GM18517 (cell line): ENCODE results near the gene ZDHHC13.

Experiments
- ATAC-seq: cut with Tn5 transposase; IDR thresholded peaks from one replicate; pipeline ENCODE4 v1.9.1; 2021; ENCODE audit warnings: mild to moderate bottlenecking, moderate library complexity; ENCODE audit not compliant: unreplicated experiment

The ZDHHC13 gene

GRCh38 chr11:19164881-19165280 lies 47.9 kb downstream of the ZDHHC13 start:
- no peak for ATAC-seq

- ATAC-seq = no peak
Measured at GRCh38 chr11:19168090-19168489, 51.1 kb downstream of the ZDHHC13 start.

GRCh38 chr11:19173004-19173689 lies 56.2 kb downstream of the ZDHHC13 start:
- no peak for ATAC-seq

GRCh38 chr11:19173964-19174638 lies 57.1 kb downstream of the ZDHHC13 start:
- no peak for ATAC-seq

- no peak for ATAC-seq
Measured at GRCh38 chr11:19176629-19177186, 59.7 kb downstream of the ZDHHC13 start.

- ATAC-seq = no peak
Measured at GRCh38 chr11:19181531-19182261, 64.7 kb downstream of the ZDHHC13 start.

- ATAC-seq = no peak
Measured at GRCh38 chr11:19183646-19184045, 66.7 kb downstream of the ZDHHC13 start.

- no peak for ATAC-seq
Measured at GRCh38 chr11:19185036-19185435, 68.1 kb downstream of the ZDHHC13 start.

GRCh38 chr11:19185516-19186052 lies 68.6 kb downstream of the ZDHHC13 start:
- no peak for ATAC-seq

GRCh38 chr11:19187114-19187832 lies 70.3 kb downstream of the ZDHHC13 start:
- ATAC-seq = no peak

GRCh38 chr11:19187833-19188258 lies 70.9 kb downstream of the ZDHHC13 start:
- no peak for ATAC-seq

GRCh38 chr11:19191530-19192169 lies 74.7 kb downstream of the ZDHHC13 start:
- ATAC-seq = no peak

GRCh38 chr11:19193916-19194315 lies 76.9 kb downstream of the ZDHHC13 start:
- ATAC-seq = no peak

- no peak for ATAC-seq
Measured at GRCh38 chr11:19194620-19195308, 77.8 kb downstream of the ZDHHC13 start.

- no peak for ATAC-seq
Measured at GRCh38 chr11:19196432-19196831, 79.5 kb downstream of the ZDHHC13 start.

- no peak for ATAC-seq
Measured at GRCh38 chr11:19199048-19199447, 82.1 kb downstream of the ZDHHC13 start.

GRCh38 chr11:19199771-19200170 lies 82.8 kb downstream of the ZDHHC13 start:
- no peak for ATAC-seq

- no peak for ATAC-seq
Measured at GRCh38 chr11:19200410-19201201, 83.6 kb downstream of the ZDHHC13 start.
